ENCODE data around the gene ARMC12. TPM values are rescaled to one million over a fixed set of nuclear protein-coding genes. Genes with fewer than 3 reads are reported as not detected.

Gene ARMC12
- total RNA-seq, 3 donors from 2014 or later (not counting 1 experiment from before 2014, with no cell fraction given): 0.59 to 1.5 (median 0.64) TPM

DNA sequence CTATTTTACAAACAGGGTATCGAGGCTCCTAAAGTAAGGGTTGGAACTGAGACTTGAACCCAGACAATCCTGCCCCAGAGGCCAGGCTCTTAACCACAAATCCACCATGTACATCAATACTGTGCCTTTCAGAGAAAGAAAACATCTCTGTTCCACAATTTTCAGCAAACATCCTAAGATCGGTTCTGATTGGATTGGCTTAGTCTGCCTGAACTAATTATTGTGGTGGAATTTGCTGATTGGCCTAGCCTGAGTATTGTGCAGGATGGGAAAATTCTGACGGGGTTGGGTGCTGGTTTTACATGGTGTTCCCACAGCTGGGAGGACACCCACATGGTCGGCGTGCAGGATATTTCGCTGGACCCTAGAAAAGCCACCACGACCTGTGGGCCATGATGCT, 43.9 kb downstream of the ARMC12 start, which contains the start of gene CLPSL1:
TSS of gene CLPSL1 (plus strand) at position 301 of the 400 bp plus-strand sequence. CDS start at position 393, 92 bp downstream.
- H3K4me3 Mint-ChIP-seq: no peak within 1 kb of the TSS
- no peaks in the 10 kb centered on the region for H3K36me3 ChIP-seq (ENCODE audit: control insufficient read depth, insufficient read depth, low read length)
- no peak for DNase-seq
- H3K4me1 Mint-ChIP-seq: peaks cover 0 to 5% of the 10 kb centered on the region in 2 donors
- peaks cover 32 to 51% of the 10 kb centered on the region in 2 donors for H3K27me3 Mint-ChIP-seq (ENCODE audit: low read depth in 2 of 2)
- H3K4me3 ChIP-seq (ENCODE audit: low read length): no peak within 1 kb of the TSS
- H3K27ac ChIP-seq (ENCODE audit: low read length): no peak within 1 kb of the TSS
- H3K4me1 ChIP-seq (ENCODE audit: control insufficient read depth, insufficient read depth, low read length): peaks cover 10% of the 10 kb centered on the region
- H3K9me3 Mint-ChIP-seq: no peaks in the 10 kb centered on the region
- no peaks in the 10 kb centered on the region for H3K36me3 Mint-ChIP-seq
- WGBS (ENCODE audit: insufficient coverage): 90% methylated on average over 6 of the region's 7 CpGs
- intact Hi-C loops (cut with micrococcal nuclease): no loop called here
- no peak for ATAC-seq
- TF ChIP-seq CTCF (IDR thresholded peaks at IDR 0.05): no peak
- H3K27me3 ChIP-seq (ENCODE audit: control insufficient read depth, insufficient read depth, low read length): peaks cover 5% of the 10 kb centered on the region
- no peak within 1 kb of the TSS for H3K27ac Mint-ChIP-seq
- H3K9me3 ChIP-seq (ENCODE audit: control insufficient read depth, insufficient read depth, low read length): no peaks in the 10 kb centered on the region

DNA sequence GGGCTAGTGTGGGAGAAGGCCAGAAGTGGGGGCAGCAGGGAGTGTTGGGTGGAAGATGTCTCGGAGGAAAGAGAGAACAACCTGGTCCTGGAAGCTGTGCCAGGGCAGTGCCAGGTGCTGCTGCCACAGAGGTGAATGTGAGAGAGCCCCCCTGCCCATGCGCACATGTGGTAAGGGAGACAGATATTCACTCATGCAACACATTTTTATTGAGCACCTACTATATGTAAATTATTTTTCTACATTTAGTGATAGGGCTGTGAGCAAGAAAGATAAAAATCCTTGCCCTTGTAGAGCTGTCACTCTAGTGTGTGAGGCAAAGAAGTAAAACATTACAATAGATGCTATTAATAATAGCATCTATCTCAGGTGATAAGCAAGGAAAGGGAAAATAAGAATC, 44.5 kb downstream of the ARMC12 start:
- Mint-ChIP-seq H3K9me3 (no peaks in the 10 kb centered on the region), H3K27ac (no peak overlapping the region), H3K36me3 (no peaks in the 10 kb centered on the region), H3K27me3 (ENCODE audit: low read depth in 2 of 2) (peaks cover 31 to 49% of the 10 kb centered on the region in 2 donors), H3K4me1 (peaks cover 0 to 5% of the 10 kb centered on the region in 2 donors), H3K4me3 (no peak overlapping the region)
- intact Hi-C loops (cut with micrococcal nuclease): no loop called here
- TF ChIP-seq CTCF (IDR thresholded peaks at IDR 0.05): no peak
- Histone ChIP-seq H3K4me3 (ENCODE audit: low read length) (no peak overlapping the region), H3K27me3 (ENCODE audit: control insufficient read depth, insufficient read depth, low read length) (peaks cover 4% of the 10 kb centered on the region), H3K27ac (ENCODE audit: low read length) (no peak overlapping the region), H3K9me3 (ENCODE audit: control insufficient read depth, insufficient read depth, low read length) (no peaks in the 10 kb centered on the region), H3K36me3 (ENCODE audit: control insufficient read depth, insufficient read depth, low read length) (no peaks in the 10 kb centered on the region), H3K4me1 (ENCODE audit: control insufficient read depth, insufficient read depth, low read length) (peaks cover 6% of the 10 kb centered on the region)
- DNase-seq (no peak), ATAC-seq (no peak)
- WGBS (ENCODE audit: insufficient coverage): 82% methylated on average over 1 of the region's 2 CpGs

GRCh38 chr6:35782424-35782823, 45.6 kb downstream of the ARMC12 start:
- WGBS (ENCODE audit: insufficient coverage): 74% methylated on average over 2 of the region's 3 CpGs
- Histone ChIP-seq H3K27ac (ENCODE audit: low read length) (no peak overlapping the region), H3K27me3 (ENCODE audit: control insufficient read depth, insufficient read depth, low read length) (peaks cover 9% of the 10 kb centered on the region), H3K4me1 (ENCODE audit: control insufficient read depth, insufficient read depth, low read length) (no peaks in the 10 kb centered on the region), H3K9me3 (ENCODE audit: control insufficient read depth, insufficient read depth, low read length) (no peaks in the 10 kb centered on the region), H3K36me3 (ENCODE audit: control insufficient read depth, insufficient read depth, low read length) (no peaks in the 10 kb centered on the region), H3K4me3 (ENCODE audit: low read length) (no peak overlapping the region)
- intact Hi-C loops (cut with micrococcal nuclease): no loop called here
- DNase-seq (no peak), ATAC-seq (no peak)
- Mint-ChIP-seq H3K27ac (no peak overlapping the region), H3K4me1 (no peaks in the 10 kb centered on the region), H3K4me3 (no peak overlapping the region), H3K36me3 (no peaks in the 10 kb centered on the region), H3K27me3 (ENCODE audit: low read depth in 2 of 2) (peaks cover 33 to 58% of the 10 kb centered on the region in 2 donors), H3K9me3 (no peaks in the 10 kb centered on the region)
- TF ChIP-seq CTCF (IDR thresholded peaks at IDR 0.05): no peak

DNA sequence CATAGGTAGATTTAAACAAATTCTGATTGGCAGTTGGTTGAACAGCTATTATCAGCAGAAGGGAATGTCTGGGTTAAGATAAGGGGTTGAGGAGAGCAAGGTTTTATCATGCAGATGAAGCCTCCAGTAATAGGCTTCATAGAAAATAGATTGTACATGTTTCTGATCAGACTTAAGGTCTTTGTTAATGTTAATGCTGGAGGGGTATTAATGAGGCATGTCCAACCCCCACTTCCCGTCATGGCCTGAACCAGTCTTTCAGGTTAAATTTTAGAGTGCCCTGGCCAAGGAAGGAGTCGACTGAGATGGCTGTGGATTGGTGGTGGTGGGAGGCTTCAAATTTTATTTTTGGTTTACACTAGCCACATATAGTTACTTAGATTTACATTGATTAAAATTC, 47.4 kb downstream of the ARMC12 start:
- Mint-ChIP-seq H3K4me3 (no peak overlapping the region), H3K4me1 (no peaks in the 10 kb centered on the region), H3K36me3 (no peaks in the 10 kb centered on the region), H3K9me3 (no peaks in the 10 kb centered on the region), H3K27me3 (ENCODE audit: low read depth in 2 of 2) (peaks cover 37 to 53% of the 10 kb centered on the region in 2 donors), H3K27ac (no peak overlapping the region)
- ATAC-seq (no peak), DNase-seq (no peak)
- TF ChIP-seq CTCF (IDR thresholded peaks at IDR 0.05): no peak
- intact Hi-C loops (cut with micrococcal nuclease): no loop called here
- Histone ChIP-seq H3K27ac (ENCODE audit: low read length) (no peak overlapping the region), H3K4me1 (ENCODE audit: control insufficient read depth, insufficient read depth, low read length) (no peaks in the 10 kb centered on the region), H3K36me3 (ENCODE audit: control insufficient read depth, insufficient read depth, low read length) (no peaks in the 10 kb centered on the region), H3K4me3 (ENCODE audit: low read length) (no peak overlapping the region), H3K27me3 (ENCODE audit: control insufficient read depth, insufficient read depth, low read length) (peaks cover 11% of the 10 kb centered on the region), H3K9me3 (ENCODE audit: control insufficient read depth, insufficient read depth, low read length) (no peaks in the 10 kb centered on the region)
- 83% methylated on average over 1 of the region's 2 CpGs for WGBS (ENCODE audit: insufficient coverage)
